Hepatocyte (in vitro differentiated cells): ENCODE results near the gene RETREG2. TPM values are rescaled to one million over a fixed set of nuclear protein-coding genes. Genes with fewer than 3 reads are reported as not detected.
A peak's percentile ranks its signal among the peaks of the same experiment; 100 is the strongest.

Experiments
- DNase-seq: peaks from one replicate; pipeline ENCODE4 v3.0.0-alpha.2; 2016; ENCODE audit warnings: low spot score
- H2AFZ ChIP-seq: fragments of 200-600 bp; sonication (generic); 2 replicates; pipeline ENCODE4 v1.6.0; 2016; ENCODE audit warnings: antibody characterized with exemption, mild to moderate bottlenecking
- H3K27ac ChIP-seq: fragments of 200-600 bp; sonication (generic); 2 replicates; pipeline ENCODE4 v1.5.1; 2016; ENCODE audit warnings: mild to moderate bottlenecking
- H3K27me3 ChIP-seq: fragments of 200-600 bp; sonication (generic); 2 replicates; pipeline ENCODE4 v1.6.1; 2016
- H3K36me3 ChIP-seq: fragments of 200-600 bp; sonication (generic); replicated peaks from 2 replicates; pipeline ENCODE4 v1.5.1; 2016; ENCODE audit warnings: low read depth; ENCODE audit not compliant: insufficient read depth
- H3K4me1 ChIP-seq: fragments of 200-600 bp; sonication (generic); 2 replicates; pipeline ENCODE4 v1.5.1; 2016; ENCODE audit warnings: mild to moderate bottlenecking, moderate library complexity; ENCODE audit not compliant: insufficient read depth
- H3K4me2 ChIP-seq: fragments of 200-600 bp; sonication (generic); 2 replicates; pipeline ENCODE4 v1.6.0; 2016
- H3K4me3 ChIP-seq: fragments of 200-600 bp; sonication (generic); 2 replicates; pipeline ENCODE4 v1.5.1; 2016; ENCODE audit warnings: mild to moderate bottlenecking
- H3K79me2 ChIP-seq: fragments of 200-600 bp; sonication (generic); 2 replicates; pipeline ENCODE4 v1.6.0; 2017; ENCODE audit warnings: mild to moderate bottlenecking
- H3K9me2 ChIP-seq: fragments of 200-600 bp; sonication (generic); replicated peaks from 2 replicates; pipeline ENCODE4 v1.6.0; 2017; ENCODE audit warnings: mild to moderate bottlenecking; ENCODE audit not compliant: insufficient read depth
- H3K9me3 ChIP-seq: fragments of 200-600 bp; sonication (generic); 2 replicates; pipeline ENCODE4 v1.5.1; 2016; ENCODE audit warnings: low read depth, mild to moderate bottlenecking
- H4K20me1 ChIP-seq: fragments of 200-600 bp; sonication (generic); 2 replicates; pipeline ENCODE4 v1.6.0; 2016; ENCODE audit warnings: mild to moderate bottlenecking; ENCODE audit not compliant: insufficient read depth, poor library complexity, severe bottlenecking
- CTCF ChIP-seq: fragments of 200-600 bp; sonication (generic); IDR thresholded peaks from 2 replicates; pipeline ENCODE4 v1.5.1; 2016; ENCODE audit warnings: antibody characterized with exemption, mild to moderate bottlenecking; ENCODE audit not compliant: poor library complexity
- EZH2 ChIP-seq: fragments of 200-600 bp; sonication (generic); IDR thresholded peaks from 2 replicates; pipeline ENCODE4 v1.6.1; 2016; ENCODE audit warnings: antibody characterized with exemption, mild to moderate bottlenecking, borderline replicate concordance
- EZH2phosphoT487 ChIP-seq: fragments of 200-600 bp; sonication (generic); IDR thresholded peaks from one replicate; pipeline ENCODE4 v1.6.1; 2018; ENCODE audit warnings: antibody characterized with exemption, mild to moderate bottlenecking, low read depth, moderate library complexity; ENCODE audit not compliant: unreplicated experiment, severe bottlenecking
- WGBS: methylation state at CpG from one replicate; pipeline ENCODE4 v1.1.6; 2016; ENCODE audit warnings: low lambda C conversion rate; ENCODE audit errors: missing lambda C conversion rate; 5-methylcytosine and 5-hydroxymethylcytosine counted together
- polyA plus RNA-seq: library from polyadenylated mRNA; unstranded; fragments of >200 nt; fragmentation: Nextera tagmentation; extraction: Ambion mirVana; gene quantifications from 2 replicates; pipeline ENCODE4 v1.2.1, GENCODE V29; 2016
- total RNA-seq: library from RNA; depleted of rRNA; stranded (reverse); fragments of >200 nt; gene quantifications from 2 replicates; pipeline ENCODE4 v1.2.3, GENCODE V29; 2014

The RETREG2 gene
- total and polyA plus RNA-seq, 2 experiments from 2014 or later, result 90.7 to 93.3 TPM

GRCh38 chr2:219207134-219207883 lies 29.2 kb downstream of the RETREG2 start:
- no peak for TF ChIP-seq EZH2phosphoT487
- TF ChIP-seq EZH2, result no peak
- no peak for TF ChIP-seq CTCF
- Histone ChIP-seq H3K4me1 (peaks cover 20% of the 10 kb centered on the region), H4K20me1 (peaks cover 3% of the 10 kb centered on the region), H3K36me3 (no peaks in the 10 kb centered on the region), H3K9me2 (no peaks in the 10 kb centered on the region), H2AFZ (peak overlapping the region; percentile 73), H3K79me2 (peaks cover 6% of the 10 kb centered on the region), H3K27me3 (no peaks in the 10 kb centered on the region), H3K9me3 (no peaks in the 10 kb centered on the region), H3K27ac (peak overlapping the region; percentile 98), H3K4me3 (peak overlapping the region; percentile 69), H3K4me2 (peak overlapping the region; percentile 82)
- WGBS, result 30% methylated on average over 17 of the region's 22 CpGs
- DNase-seq, result no peak

- H3K79me2 ChIP-seq, result peaks cover 6% of the 10 kb centered on the region
- DNase-seq, result peak; percentile 31
- H3K27ac ChIP-seq, result peak overlapping the region; percentile 98
- 88% methylated on average over 17 of the region's 17 CpGs for WGBS
- H3K9me3 ChIP-seq, result no peaks in the 10 kb centered on the region
- peaks cover 20% of the 10 kb centered on the region for H3K4me1 ChIP-seq
- H4K20me1 ChIP-seq, result peaks cover 3% of the 10 kb centered on the region
- no peaks in the 10 kb centered on the region for H3K9me2 ChIP-seq
- TF ChIP-seq EZH2phosphoT487 (no peak), EZH2 (no peak), CTCF (no peak)
- no peaks in the 10 kb centered on the region for H3K27me3 ChIP-seq
- no peaks in the 10 kb centered on the region for H3K36me3 ChIP-seq
- H2AFZ ChIP-seq, result no peak overlapping the region
- peak overlapping the region; percentile 82 for H3K4me2 ChIP-seq
- no peak overlapping the region for H3K4me3 ChIP-seq
These were observed 30.0 kb downstream of the RETREG2 start for GRCh38 chr2:219207884-219208740.

GRCh38 chr2:219209236-219210195 lies 31.4 kb downstream of the RETREG2 start:
- Histone ChIP-seq H2AFZ (no peak overlapping the region), H3K79me2 (peaks cover 6% of the 10 kb centered on the region), H3K36me3 (no peaks in the 10 kb centered on the region), H3K27ac (no peak overlapping the region), H3K4me2 (no peak overlapping the region), H3K9me3 (no peaks in the 10 kb centered on the region), H4K20me1 (peaks cover 3% of the 10 kb centered on the region), H3K4me3 (no peak overlapping the region), H3K9me2 (no peaks in the 10 kb centered on the region), H3K27me3 (no peaks in the 10 kb centered on the region), H3K4me1 (peaks cover 20% of the 10 kb centered on the region)
- no peak for DNase-seq
- WGBS, result 95% methylated on average over 18 of the region's 18 CpGs
- TF ChIP-seq CTCF, result no peak
- no peak for TF ChIP-seq EZH2phosphoT487
- TF ChIP-seq EZH2, result no peak
